C4-2B (cell line): ENCODE measurements around the gene CDC42BPA.

Source experiments
- ZFX ChIP-seq: fragments of 450-650 bp; IDR thresholded peaks from 2 replicates; pipeline ENCODE4 v1.6.1; 2017
- TF ChIP-seq, protein P1 (sequence below): fragments of 450-650 bp; conservative IDR thresholded peaks from 2 replicates; pipeline ENCODE4 v1.5.1; 2017; ENCODE audit warnings: mild to moderate bottlenecking

DNA sequence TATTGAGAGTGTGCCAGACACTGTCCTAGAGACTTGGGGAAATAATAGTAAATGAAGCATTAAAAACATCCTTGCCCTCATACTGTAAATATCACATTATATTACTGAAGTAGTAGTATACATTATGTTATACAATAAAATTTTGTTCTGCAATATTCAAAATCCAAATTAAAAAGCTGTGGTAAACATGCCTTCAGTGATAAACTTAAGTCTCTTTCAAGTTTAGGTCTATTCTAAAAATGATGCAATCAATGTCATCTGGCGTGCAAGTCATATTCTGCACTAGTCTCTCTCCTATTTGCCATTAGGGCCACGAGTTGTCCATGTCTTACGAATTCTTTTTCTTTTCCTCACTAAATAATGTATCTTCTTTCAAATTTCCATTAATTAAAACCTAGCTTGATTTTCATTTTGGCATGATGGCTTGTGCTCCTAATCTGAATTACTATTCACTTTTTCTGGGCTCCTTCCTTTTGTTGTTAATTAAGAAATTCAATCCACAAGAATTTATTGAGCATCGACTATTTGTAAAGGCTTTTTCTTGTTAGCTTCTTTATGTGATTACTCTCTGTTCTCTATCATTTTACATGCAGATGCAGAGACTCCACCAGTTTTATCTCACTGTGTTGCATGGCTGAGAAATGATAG lies 247.5 kb downstream of the CDC42BPA start:
- TF ChIP-seq, protein P1, sequence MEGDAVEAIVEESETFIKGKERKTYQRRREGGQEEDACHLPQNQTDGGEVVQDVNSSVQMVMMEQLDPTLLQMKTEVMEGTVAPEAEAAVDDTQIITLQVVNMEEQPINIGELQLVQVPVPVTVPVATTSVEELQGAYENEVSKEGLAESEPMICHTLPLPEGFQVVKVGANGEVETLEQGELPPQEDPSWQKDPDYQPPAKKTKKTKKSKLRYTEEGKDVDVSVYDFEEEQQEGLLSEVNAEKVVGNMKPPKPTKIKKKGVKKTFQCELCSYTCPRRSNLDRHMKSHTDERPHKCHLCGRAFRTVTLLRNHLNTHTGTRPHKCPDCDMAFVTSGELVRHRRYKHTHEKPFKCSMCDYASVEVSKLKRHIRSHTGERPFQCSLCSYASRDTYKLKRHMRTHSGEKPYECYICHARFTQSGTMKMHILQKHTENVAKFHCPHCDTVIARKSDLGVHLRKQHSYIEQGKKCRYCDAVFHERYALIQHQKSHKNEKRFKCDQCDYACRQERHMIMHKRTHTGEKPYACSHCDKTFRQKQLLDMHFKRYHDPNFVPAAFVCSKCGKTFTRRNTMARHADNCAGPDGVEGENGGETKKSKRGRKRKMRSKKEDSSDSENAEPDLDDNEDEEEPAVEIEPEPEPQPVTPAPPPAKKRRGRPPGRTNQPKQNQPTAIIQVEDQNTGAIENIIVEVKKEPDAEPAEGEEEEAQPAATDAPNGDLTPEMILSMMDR: no peak
- no peak for TF ChIP-seq ZFX
